Measurements from ENCODE around the gene RB1. TPM values are rescaled to one million over a fixed set of nuclear protein-coding genes. Genes with fewer than 3 reads are reported as not detected.
A peak's percentile ranks its signal among the peaks of the same experiment; 100 is the strongest.

The RB1 gene
- total RNA-seq (ENCODE audit: unreplicated experiment), result 36.2 TPM
- long read RNA-seq, partial matches to known transcripts, result 3 of 10 reads
- long read RNA-seq, other reads (novel, unspliced or antisense), result 7 of 10 reads

GRCh38 chr13:48303359-48304142 is at the start of gene RB1:
TSS of gene RB1 (plus strand) at chr13:48303751. CDS start at chr13:48303913, 162 bp downstream.
- no peak for TF ChIP-seq CTCF (IDR thresholded peaks at IDR 0.05; ENCODE audit: unreplicated experiment)
- Mint-ChIP-seq H3K27me3 (ENCODE audit: unreplicated experiment) (peaks cover 12% of the 10 kb centered on the region), H3K4me1 (ENCODE audit: unreplicated experiment) (peaks cover 18% of the 10 kb centered on the region), H3K27ac (ENCODE audit: unreplicated experiment) (peak within 1 kb of the TSS; percentile 98), H3K9me3 (ENCODE audit: unreplicated experiment) (no peaks in the 10 kb centered on the region), H3K4me3 (ENCODE audit: unreplicated experiment) (peak within 1 kb of the TSS; percentile 95), H3K36me3 (ENCODE audit: low read depth, unreplicated experiment) (peaks cover 6% of the 10 kb centered on the region)
- DNase-seq (ENCODE audit: low spot score), result peak; percentile 85

GRCh38 chr13:48253849-48254248 is 49.7 kb upstream of the RB1 start:
- no peak overlapping the region for H3K4me3 Mint-ChIP-seq (ENCODE audit: unreplicated experiment)
- DNase-seq (ENCODE audit: low spot score), result no peak
- no peaks in the 10 kb centered on the region for H3K27me3 Mint-ChIP-seq (ENCODE audit: unreplicated experiment)
- TF ChIP-seq CTCF (IDR thresholded peaks at IDR 0.05; ENCODE audit: unreplicated experiment), result no peak
- no peaks in the 10 kb centered on the region for H3K4me1 Mint-ChIP-seq (ENCODE audit: unreplicated experiment)
- peaks cover 17% of the 10 kb centered on the region for H3K36me3 Mint-ChIP-seq (ENCODE audit: low read depth, unreplicated experiment)
- H3K9me3 Mint-ChIP-seq (ENCODE audit: unreplicated experiment), result no peaks in the 10 kb centered on the region
- H3K27ac Mint-ChIP-seq (ENCODE audit: unreplicated experiment), result no peak overlapping the region

- no peak for TF ChIP-seq CTCF (IDR thresholded peaks at IDR 0.05; ENCODE audit: unreplicated experiment)
- Mint-ChIP-seq H3K4me1 (ENCODE audit: unreplicated experiment) (no peaks in the 10 kb centered on the region), H3K36me3 (ENCODE audit: low read depth, unreplicated experiment) (peaks cover 26% of the 10 kb centered on the region), H3K9me3 (ENCODE audit: unreplicated experiment) (no peaks in the 10 kb centered on the region), H3K4me3 (ENCODE audit: unreplicated experiment) (no peak overlapping the region), H3K27ac (ENCODE audit: unreplicated experiment) (no peak overlapping the region), H3K27me3 (ENCODE audit: unreplicated experiment) (no peaks in the 10 kb centered on the region)
- DNase-seq (ENCODE audit: low spot score), result no peak
These were observed 48.5 kb upstream of the RB1 start for GRCh38 chr13:48255090-48255489.

- no peak for TF ChIP-seq CTCF (IDR thresholded peaks at IDR 0.05; ENCODE audit: unreplicated experiment)
- no peaks in the 10 kb centered on the region for H3K4me1 Mint-ChIP-seq (ENCODE audit: unreplicated experiment)
- H3K27me3 Mint-ChIP-seq (ENCODE audit: unreplicated experiment), result no peaks in the 10 kb centered on the region
- H3K9me3 Mint-ChIP-seq (ENCODE audit: unreplicated experiment), result no peaks in the 10 kb centered on the region
- no peak overlapping the region for H3K4me3 Mint-ChIP-seq (ENCODE audit: unreplicated experiment)
- H3K27ac Mint-ChIP-seq (ENCODE audit: unreplicated experiment), result no peak overlapping the region
- DNase-seq (ENCODE audit: low spot score), result no peak
- peaks cover 30% of the 10 kb centered on the region for H3K36me3 Mint-ChIP-seq (ENCODE audit: low read depth, unreplicated experiment)
These were observed 47.6 kb upstream of the RB1 start for GRCh38 chr13:48255954-48256353.

GRCh38 chr13:48258002-48258401 is 45.5 kb upstream of the RB1 start:
- Mint-ChIP-seq H3K9me3 (ENCODE audit: unreplicated experiment) (no peaks in the 10 kb centered on the region), H3K4me3 (ENCODE audit: unreplicated experiment) (peak overlapping the region; percentile 65), H3K36me3 (ENCODE audit: low read depth, unreplicated experiment) (peaks cover 37% of the 10 kb centered on the region), H3K27ac (ENCODE audit: unreplicated experiment) (no peak overlapping the region), H3K4me1 (ENCODE audit: unreplicated experiment) (no peaks in the 10 kb centered on the region), H3K27me3 (ENCODE audit: unreplicated experiment) (no peaks in the 10 kb centered on the region)
- no peak for TF ChIP-seq CTCF (IDR thresholded peaks at IDR 0.05; ENCODE audit: unreplicated experiment)
- no peak for DNase-seq (ENCODE audit: low spot score)

Measured in endothelial cell (in vitro differentiated cells).